Activated effector memory CD4-positive, alpha-beta T cell treated with anti-CD3 and anti-CD28 coated beads, Interleukin-2, amount 50 U/mL, for 16 hours (primary cell): ENCODE data around the gene FAHD2A.
"Not testable (repeated sequence)": the region's sequence is repeated elsewhere in the genome, so short reads cannot be mapped to it uniquely, and the experiment has no call there.

Experiments
- DNase-seq: peaks from one replicate; pipeline ENCODE4 v3.0.0-alpha.2; 2020

Gene FAHD2A

DNA sequence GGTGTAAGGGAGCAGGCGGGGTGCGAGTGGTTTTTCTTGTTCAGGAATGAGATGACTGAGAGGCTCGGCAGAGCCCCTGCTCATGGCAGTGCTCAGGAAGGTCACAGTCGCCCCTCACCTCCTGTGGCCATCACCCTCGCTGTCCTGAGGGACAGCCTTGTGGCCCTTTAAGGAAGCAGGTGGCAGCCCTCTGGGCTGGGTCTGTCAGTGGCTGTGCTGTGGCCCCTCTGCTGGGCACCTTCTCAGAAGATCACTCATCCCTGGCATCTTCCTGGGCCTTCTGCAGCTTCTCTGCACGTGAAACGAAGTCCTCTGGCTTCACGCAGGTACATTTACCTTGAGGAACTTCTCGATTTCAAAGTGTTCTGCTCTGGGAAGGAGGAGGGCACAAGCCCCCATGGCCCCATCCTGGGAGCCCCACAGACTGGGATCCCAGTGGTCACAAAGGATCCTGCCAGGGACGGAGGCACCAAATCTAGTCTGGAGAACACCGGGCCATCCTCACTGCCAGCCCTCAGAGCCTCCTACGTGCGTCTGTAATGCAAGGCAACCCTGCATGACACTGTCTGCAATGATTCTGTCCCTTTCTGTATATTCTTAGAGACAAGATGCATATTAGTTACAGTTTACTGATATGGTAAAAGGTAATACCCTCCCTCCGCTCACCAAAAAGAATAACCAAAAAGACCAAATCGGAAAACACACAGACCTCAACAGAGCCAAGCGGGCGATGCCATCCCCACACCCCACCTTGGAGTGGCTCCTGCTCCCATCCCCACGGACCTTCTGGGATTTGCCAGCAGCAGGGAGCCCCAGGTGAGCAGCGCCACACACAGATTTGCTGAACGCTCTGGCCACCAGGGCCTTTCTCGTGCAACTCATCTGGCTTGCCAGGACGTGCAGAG is 25.9 kb upstream of the FAHD2A start:
- DNase-seq = no peak

DNA sequence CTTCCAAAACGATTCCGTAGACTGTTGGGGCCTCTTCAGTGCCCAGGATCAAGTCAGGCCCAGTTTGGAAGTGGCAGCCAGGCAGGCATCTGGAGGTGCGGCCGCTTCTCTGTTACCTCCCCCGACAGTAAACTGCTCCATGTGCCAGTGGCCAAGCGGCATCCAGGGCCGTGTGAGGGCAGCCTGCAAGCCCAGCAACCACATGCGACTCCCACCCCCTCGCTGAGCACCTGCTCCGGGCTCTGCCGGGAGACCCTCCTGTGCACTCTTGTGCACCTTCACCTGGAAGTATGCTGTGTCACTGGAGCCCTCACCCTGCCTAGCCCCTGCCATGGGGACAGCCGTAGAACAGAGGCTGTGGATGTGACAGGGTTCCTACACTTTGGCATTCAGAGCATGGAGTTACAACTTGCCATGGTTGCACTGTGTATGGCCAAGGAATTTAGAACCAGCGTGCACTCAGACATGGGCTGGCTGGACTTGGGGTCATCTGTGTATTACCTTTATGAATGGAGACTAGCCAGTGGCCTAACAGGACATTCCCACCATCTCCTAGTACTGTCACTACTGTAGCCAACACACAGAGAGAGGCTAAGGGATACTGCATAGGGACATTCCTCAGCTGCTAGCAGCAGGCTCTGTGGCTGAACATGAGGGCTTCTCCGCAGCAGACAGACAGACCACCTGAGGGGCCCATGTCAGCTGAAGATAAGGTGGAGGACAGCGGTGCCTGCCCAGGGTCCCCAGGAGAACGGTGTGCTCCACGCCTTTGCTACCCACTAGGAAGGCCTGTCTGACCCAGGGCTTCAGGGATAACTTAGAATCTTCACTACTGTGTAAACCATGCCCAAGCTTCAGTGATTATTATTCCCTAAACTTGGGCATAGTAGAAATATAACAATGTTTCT is 25.0 kb upstream of the FAHD2A start:
- no peak for DNase-seq

DNA sequence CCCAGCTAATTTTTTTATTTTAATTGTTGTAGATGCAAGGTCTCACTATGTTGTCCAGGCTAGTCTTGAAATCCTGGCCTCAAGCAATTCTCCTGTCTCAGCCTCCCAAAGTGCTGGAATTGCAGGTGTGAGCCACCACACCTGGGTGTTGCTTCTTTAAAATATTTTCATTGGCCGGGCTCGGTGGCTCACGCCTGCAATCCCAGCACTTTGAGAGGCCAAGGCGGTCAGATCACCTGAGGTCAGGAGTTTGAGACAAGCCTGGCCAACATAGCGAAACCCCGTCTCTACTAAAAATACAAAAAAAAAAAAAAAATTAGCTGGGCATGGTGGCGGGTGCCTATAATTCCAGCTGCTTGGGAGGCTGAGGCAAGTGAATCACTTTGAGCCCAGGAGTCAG is 24.2 kb upstream of the FAHD2A start:
- DNase-seq = not testable (repeated sequence)

- DNase-seq = no peak
These were observed 23.1 kb upstream of the FAHD2A start for GRCh38 chr2:95379371-95379831.

DNA sequence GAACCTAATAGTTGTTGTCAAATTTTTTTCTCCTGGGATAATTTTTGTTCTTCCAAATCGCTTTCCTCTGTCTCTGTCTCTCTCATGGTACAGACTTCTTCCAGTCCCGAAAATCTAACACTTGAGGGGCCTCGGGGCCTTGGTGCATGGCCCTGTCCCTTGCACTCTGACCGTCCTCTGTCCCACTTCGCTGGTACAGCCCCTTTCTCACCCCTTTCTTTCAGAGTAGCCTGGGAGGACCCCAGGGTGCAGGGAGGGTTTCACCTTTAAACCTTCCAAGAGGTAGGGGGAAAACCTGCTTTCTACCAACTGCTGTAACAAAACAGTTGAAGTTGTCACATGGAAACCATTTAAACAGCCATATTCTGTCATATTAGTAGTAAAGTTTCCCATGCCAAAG is 22.2 kb upstream of the FAHD2A start:
- DNase-seq = no peak

DNA sequence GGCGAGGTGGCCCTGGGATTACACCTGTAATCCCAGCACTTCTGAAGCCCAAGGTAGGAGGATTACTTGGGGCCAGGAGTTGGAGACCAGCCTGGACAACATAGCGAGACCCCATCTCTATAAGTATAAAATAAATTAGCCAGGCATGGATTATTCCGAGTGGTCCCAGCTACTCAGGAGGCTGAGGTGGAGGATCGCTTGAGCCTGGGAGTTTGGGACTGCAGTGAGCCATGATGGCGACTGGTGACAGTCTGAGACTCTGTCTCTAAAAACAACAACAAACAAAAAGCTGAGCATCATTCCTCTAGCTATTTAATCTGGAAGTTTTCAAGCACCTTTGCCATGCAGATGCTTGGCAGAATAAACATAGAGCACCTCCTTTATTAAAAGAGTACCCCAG is 21.8 kb upstream of the FAHD2A start:
- no peak for DNase-seq

DNA sequence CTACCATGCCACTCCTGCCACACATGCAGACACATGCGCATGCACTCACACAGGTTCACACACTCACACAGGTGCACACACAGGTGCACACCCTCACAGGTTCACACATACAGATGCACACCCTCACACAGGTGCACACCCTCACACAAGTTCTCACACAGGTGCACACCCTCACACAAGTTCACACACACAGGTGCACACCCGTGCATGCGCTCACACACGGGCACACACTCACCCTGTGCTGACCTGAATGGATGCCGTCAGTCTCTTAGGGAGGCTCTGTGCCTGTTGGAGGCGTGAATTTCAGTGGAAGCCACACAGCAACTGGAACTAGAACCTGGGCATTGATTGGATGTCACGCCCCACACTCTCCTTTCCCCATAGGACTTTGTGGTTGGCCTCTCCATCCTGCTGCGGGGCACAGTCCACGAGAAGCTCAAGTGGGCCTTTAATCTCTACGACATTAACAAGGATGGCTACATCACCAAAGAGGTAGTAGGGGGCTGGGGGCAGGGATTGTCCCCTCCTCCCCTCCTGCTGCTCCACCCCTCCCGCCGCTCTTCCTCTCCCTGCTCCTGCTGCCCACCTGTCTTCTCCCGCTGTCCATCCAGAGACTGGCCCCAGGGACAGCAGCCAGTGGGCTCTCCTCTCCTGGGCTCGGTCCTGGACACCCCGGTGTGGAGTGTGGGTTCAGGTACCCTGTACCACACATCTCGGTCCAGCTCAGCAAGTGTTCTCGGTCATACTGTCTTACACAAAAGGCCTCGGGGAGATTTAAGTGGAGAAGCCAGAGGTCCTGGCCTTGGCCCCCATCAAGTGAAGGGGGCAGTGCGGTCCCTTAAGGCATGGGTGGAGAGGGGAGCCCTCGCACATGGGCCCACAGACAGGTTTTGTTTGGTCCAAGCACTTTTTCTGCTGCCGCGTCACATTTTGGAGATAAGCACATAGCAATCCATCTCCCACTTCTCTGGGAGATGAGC is 21.0 kb upstream of the FAHD2A start:
- DNase-seq = no peak

GRCh38 chr2:95382192-95382591 is 20.3 kb upstream of the FAHD2A start:
- no peak for DNase-seq

GRCh38 chr2:95382686-95383634 is 19.5 kb upstream of the FAHD2A start:
- no peak for DNase-seq

DNA sequence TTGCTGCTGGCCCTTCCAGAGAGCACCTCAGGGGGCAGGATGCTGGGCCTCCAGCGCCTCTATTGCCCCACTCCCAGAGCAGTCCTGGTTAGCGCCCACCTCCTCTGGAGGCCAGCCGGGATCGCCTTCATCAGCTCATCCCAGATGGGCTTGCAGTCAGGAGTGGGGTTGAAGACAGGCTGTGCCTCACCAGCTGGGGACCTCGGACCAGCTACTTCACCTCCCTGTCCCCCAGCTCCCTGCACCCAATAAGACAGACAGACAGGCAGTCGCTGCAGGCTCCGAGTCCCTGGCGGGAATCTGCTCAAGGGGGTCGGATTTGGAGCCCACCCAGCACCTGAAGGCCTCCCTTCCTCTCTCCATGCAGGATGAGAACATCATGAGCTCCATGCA is 18.9 kb upstream of the FAHD2A start:
- DNase-seq = no peak

- no peak for DNase-seq
These were observed 17.5 kb upstream of the FAHD2A start for GRCh38 chr2:95384854-95385569.

DNA sequence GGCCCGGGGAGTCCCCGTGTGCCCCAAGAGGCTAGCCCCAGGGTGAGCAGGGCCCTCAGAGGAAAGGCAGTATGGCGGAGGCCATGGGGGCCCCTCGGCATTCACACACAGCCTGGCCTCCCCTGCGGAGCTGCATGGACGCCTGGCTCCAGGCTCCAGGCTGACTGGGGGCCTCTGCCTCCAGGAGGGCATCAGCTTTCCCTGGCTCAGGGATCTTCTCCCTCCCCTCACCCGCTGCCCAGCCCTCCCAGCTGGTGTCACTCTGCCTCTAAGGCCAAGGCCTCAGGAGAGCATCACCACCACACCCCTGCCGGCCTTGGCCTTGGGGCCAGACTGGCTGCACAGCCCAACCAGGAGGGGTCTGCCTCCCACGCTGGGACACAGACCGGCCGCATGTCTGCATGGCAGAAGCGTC is 16.9 kb upstream of the FAHD2A start:
- no peak for DNase-seq

- no peak for DNase-seq
These were observed 16.5 kb upstream of the FAHD2A start for GRCh38 chr2:95386031-95386430.

- no peak for DNase-seq
These were observed 15.2 kb upstream of the FAHD2A start for GRCh38 chr2:95387358-95387757.

DNA sequence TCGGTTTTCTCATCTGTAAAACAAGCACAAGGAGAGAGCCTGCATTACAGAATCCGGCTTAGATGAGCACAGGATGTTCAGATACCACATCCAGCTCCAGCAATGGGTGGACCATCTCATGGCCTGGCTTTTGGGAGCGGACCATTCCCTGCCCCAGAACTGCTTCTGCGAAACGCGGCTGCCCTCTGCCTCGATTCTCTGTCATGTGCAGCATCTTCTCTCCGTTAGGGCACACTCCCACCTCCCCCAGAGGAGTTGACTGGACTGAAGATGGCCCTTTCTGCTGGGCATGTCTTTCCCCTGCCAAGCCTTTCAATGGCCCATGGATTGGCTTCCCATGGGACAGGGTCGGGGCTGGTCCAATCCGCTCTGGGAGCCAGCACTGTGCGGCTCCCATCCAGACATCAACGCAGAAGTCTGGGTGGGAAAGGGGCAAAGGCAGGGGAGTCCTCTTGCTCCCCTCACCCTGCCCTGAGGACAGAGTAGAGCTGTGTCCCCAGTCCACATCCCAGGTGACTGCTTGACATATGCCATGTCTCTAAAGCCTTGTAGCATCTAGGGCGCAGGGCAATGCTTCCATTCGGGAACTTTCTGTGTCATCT is 14.3 kb upstream of the FAHD2A start:
- no peak for DNase-seq

DNA sequence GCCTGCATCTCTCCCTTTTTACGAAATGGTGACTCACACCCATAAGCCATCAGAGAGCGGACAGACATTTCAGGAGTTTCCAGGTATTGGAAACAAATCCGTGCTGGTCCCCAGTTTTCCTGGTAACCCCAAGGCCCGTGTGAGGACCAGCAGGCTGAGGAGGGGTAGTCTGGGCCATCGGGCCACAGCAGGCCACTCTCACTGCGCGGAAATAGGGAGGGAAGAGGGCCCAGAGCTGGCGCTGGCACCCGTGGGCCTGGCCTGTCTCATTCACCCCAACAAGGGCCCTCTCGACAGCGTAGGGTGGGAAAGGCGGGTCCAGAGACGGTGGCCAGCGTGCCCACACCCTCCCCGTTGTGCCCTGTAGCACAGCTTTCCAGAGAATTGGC is 13.7 kb upstream of the FAHD2A start:
- no peak for DNase-seq

- DNase-seq = peak; percentile 82
These were observed 13.0 kb upstream of the FAHD2A start for GRCh38 chr2:95389245-95390119.

DNA sequence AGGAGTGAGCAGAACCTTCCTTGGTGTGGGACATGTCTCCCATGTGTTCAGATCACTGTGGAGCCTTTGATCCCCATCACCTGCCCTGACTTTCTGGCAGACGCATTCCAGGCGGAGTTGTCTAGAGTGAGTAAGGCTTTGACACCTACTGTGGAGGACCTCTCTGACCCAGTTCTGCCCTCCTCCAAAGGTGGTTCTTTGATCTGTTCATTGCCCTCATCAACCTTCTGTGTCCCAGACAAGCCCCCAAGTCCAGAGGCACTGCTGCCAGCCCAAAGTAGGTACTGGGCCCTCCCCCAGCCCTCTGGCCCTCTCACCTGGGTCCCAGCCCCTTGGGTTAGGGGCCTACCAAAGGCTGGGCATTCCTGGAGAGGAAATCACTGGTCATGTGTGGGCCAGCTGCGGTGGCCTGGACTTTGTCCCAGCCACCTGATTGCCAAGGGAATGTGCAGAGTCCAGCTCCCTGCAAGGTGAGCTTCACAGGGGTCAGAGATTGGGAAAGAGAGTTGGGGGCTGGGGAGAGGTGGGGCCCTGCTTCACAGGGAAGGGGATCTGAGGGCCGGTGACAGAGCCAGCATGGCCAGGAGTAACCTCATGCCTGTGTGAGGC is 12.1 kb upstream of the FAHD2A start:
- DNase-seq = no peak

- DNase-seq = no peak
These were observed 11.6 kb upstream of the FAHD2A start for GRCh38 chr2:95390881-95391321.
